A549 (cell line): ENCODE measurements around the gene THBS3. TPM values are rescaled to one million over a fixed set of nuclear protein-coding genes. Genes with fewer than 3 reads are reported as not detected.
A peak's percentile ranks its signal among the peaks of the same experiment; 100 is the strongest.
"Not testable (repeated sequence)": the region's sequence is repeated elsewhere in the genome, so short reads cannot be mapped to it uniquely, and the experiment has no call there.

ENCODE experiments used
- ATAC-seq, 2 experiments: fragments of 200-7000 bp in 1 of 2; fragments of >200 bp in 1 of 2; cut with Nextera tagmentation in 1 of 2; cut with Tn5 transposase in 1 of 2; 3 replicates each; pipeline versions ENCODE4 v1.8.0 to v1.9.1; 2018 to 2020; ENCODE audit warnings: mild to moderate bottlenecking in 1 of 2, moderate library complexity in 1 of 2
- CTCF ChIA-PET: fragments of 300-600 bp; sonication (Branson Sonifier 250); formaldehyde crosslinking; extraction: SDS; loops from one replicate; lab custom pipeline; 2021; ENCODE audit warnings: antibody characterized with exemption, inconsistent platforms; lab: Yijun Ruan, JAX
- POLR2A ChIA-PET: fragments of 350-600 bp; formaldehyde crosslinking; extraction: SDS; loops from one replicate; lab custom pipeline; 2021; ENCODE audit warnings: antibody characterized with exemption, inconsistent platforms; lab: Yijun Ruan, JAX
- DNase-seq, 2 experiments: peaks; one replicate each; pipeline versions ENCODE4 v3.0.0 to v3.0.0-alpha.2; 2011 to 2016; ENCODE audit warnings: low read depth in 1 of 2, low spot score in 1 of 2
- FAIRE-seq: peaks from 2 replicates; lab custom pipeline; 2011; peaks lifted over from hg19 to GRCh38; lab: Jason Lieb, UNC
- H3K27ac ChIP-seq, 2 experiments: fragments of >200 bp; sonication (Bioruptor Twin); formaldehyde crosslinking; 3 replicates each; pipeline ENCODE4 v1.5.1; 2016 to 2017
- H3K4me1 ChIP-seq: fragments of >200 bp; sonication (Bioruptor Twin); formaldehyde crosslinking; 3 replicates; pipeline ENCODE4 v1.6.1; 2016
- H3K4me2 ChIP-seq: fragments of >200 bp; sonication (Bioruptor Twin); formaldehyde crosslinking; 3 replicates; pipeline ENCODE4 v1.6.1; 2016
- H3K4me3 ChIP-seq: fragments of >200 bp; sonication (Bioruptor Twin); formaldehyde crosslinking; 3 replicates; pipeline ENCODE4 v1.5.1; 2016
- H3K9me3 ChIP-seq: fragments of >200 bp; sonication (Bioruptor Twin); formaldehyde crosslinking; 3 replicates; pipeline ENCODE4 v1.6.1; 2016
- CBX2 ChIP-seq: fragments of 200-600 bp; sonication (generic); IDR thresholded peaks from 2 replicates; pipeline ENCODE4 v1.6.1; 2016; ENCODE audit warnings: low read depth, mild to moderate bottlenecking, borderline replicate concordance
- CHD2 ChIP-seq: fragments of 150-350 bp; IDR thresholded peaks from 2 replicates; pipeline ENCODE4 v1.6.1; 2014; ENCODE audit warnings: low read length; ENCODE audit not compliant: partially characterized antibody
- EHMT2 ChIP-seq: fragments of 200-600 bp; sonication (generic); IDR thresholded peaks from 2 replicates; pipeline ENCODE4 v1.6.1; 2016; ENCODE audit warnings: antibody characterized with exemption, low read depth, mild to moderate bottlenecking, moderate library complexity
- HES2 ChIP-seq: fragments of >200 bp; sonication (Bioruptor Twin); formaldehyde crosslinking; IDR thresholded peaks from 2 replicates; pipeline ENCODE4 v1.6.1; 2016
- HEYL ChIP-seq: fragments of 250-450 bp; sonication (Bioruptor Pico); IDR thresholded peaks from 2 replicates; pipeline ENCODE4 v1.8.0; 2021; ENCODE audit warnings: mild to moderate bottlenecking, moderate library complexity
- HOXB13 ChIP-seq: fragments of 250-450 bp; sonication (Bioruptor Pico); IDR thresholded peaks from 2 replicates; pipeline ENCODE4 v1.5.0; 2020; ENCODE audit warnings: low read depth, mild to moderate bottlenecking, moderate library complexity
- HOXB5 ChIP-seq: fragments of 250-450 bp; sonication (Bioruptor Pico); IDR thresholded peaks from 2 replicates; pipeline ENCODE4 v1.5.0; 2020; ENCODE audit warnings: mild to moderate bottlenecking, moderate library complexity
- KDM5A ChIP-seq: fragments of 200-600 bp; sonication (generic); IDR thresholded peaks from 2 replicates; pipeline ENCODE4 v1.6.1; 2016; ENCODE audit warnings: antibody characterized with exemption, mild to moderate bottlenecking
- MAX ChIP-seq: IDR thresholded peaks from 2 replicates; pipeline ENCODE4 v1.6.1; 2012
- MAZ ChIP-seq: fragments of 150-350 bp; IDR thresholded peaks from 2 replicates; pipeline ENCODE4 v1.6.1; 2014; ENCODE audit warnings: antibody characterized with exemption, low read depth, low read length, borderline replicate concordance
- NFE2L2 ChIP-seq: fragments of 150-350 bp; conservative IDR thresholded peaks from 2 replicates; pipeline ENCODE4 v1.6.1; 2014; ENCODE audit warnings: low read length
- NPAS2 ChIP-seq: fragments of 250-450 bp; sonication (Bioruptor Pico); IDR thresholded peaks from 2 replicates; pipeline ENCODE4 v1.8.0; 2022; ENCODE audit warnings: mild to moderate bottlenecking, moderate library complexity, borderline replicate concordance
- PBX3 ChIP-seq: IDR thresholded peaks from 2 replicates; pipeline ENCODE4 v1.6.1; 2012
- PHF8 ChIP-seq: fragments of 200-600 bp; sonication (generic); IDR thresholded peaks from 2 replicates; pipeline ENCODE4 v1.6.1; 2016; ENCODE audit warnings: low read depth, mild to moderate bottlenecking, antibody characterized with exemption, moderate library complexity, borderline replicate concordance
- RNF2 ChIP-seq: fragments of 200-600 bp; sonication (generic); IDR thresholded peaks from 2 replicates; pipeline ENCODE4 v1.6.1; 2016; ENCODE audit warnings: low read depth, mild to moderate bottlenecking, antibody characterized with exemption, moderate library complexity, borderline replicate concordance
- SREBF2 ChIP-seq: fragments of 450-650 bp; IDR thresholded peaks from 2 replicates; pipeline ENCODE4 v1.6.1; 2014; ENCODE audit warnings: mild to moderate bottlenecking, moderate library complexity
- TFCP2L1 ChIP-seq: fragments of 250-450 bp; sonication (Bioruptor Pico); IDR thresholded peaks from 2 replicates; pipeline ENCODE4 v1.5.0; 2021; ENCODE audit warnings: mild to moderate bottlenecking
- ZC3H11A ChIP-seq: fragments of 450-650 bp; IDR thresholded peaks from 2 replicates; pipeline ENCODE4 v1.6.1; 2014; ENCODE audit warnings: antibody characterized with exemption, mild to moderate bottlenecking
- ZNF302 ChIP-seq: fragments of 250-450 bp; sonication (Bioruptor Pico); IDR thresholded peaks from 2 replicates; pipeline ENCODE4 v1.9.0; 2021; ENCODE audit warnings: inconsistent platforms, mild to moderate bottlenecking, moderate library complexity
- ZSCAN20 ChIP-seq: fragments of 250-450 bp; sonication (Bioruptor Pico); IDR thresholded peaks from 2 replicates; pipeline ENCODE4 v1.8.0; 2022; ENCODE audit warnings: mild to moderate bottlenecking, moderate library complexity
- WGBS: methylation state at CpG from one replicate; pipeline ENCODE4 v1.1.6; 2017; ENCODE audit errors: missing lambda C conversion rate; 5-methylcytosine and 5-hydroxymethylcytosine counted together
- polyA plus RNA-seq, 4 experiments: library from polyadenylated mRNA; depleted of rRNA in 3 of 4; stranded (reverse); fragments of >200 nt; fragmentation: RNase III in 1 of 4; extraction: RNeasy Plus Mini Kit Qiagen cat#74134 plus additional on column Dnase treatment in 1 of 4; gene quantifications; 2 replicates in 3 of 4; 3 replicates in 1 of 4; pipeline ENCODE4 v1.2.3, GENCODE V29; 2011 to 2017

Gene THBS3
- polyA plus RNA-seq, 2 of the 4 experiments (the other 2 are of a cell fraction), result 12.1 to 13.8 TPM

- ATAC-seq (no peak), FAIRE-seq (no peak), DNase-seq (no peak)
- peak overlapping the region; percentile 94 for H3K4me2 ChIP-seq
- WGBS, result 93% methylated on average over 6 of the region's 6 CpGs
- H3K4me1 ChIP-seq, result peaks cover 22% of the 10 kb centered on the region
- H3K9me3 ChIP-seq, result no peaks in the 10 kb centered on the region
- CTCF ChIA-PET, result interaction anchor here (1.0 to 6.4 kb wide), 6 partner anchors 11 to 54 kb away, joined by 3 to 84 read pairs (median 4); partner anchors contain the start of genes KRTCAP2, MTX1 and THBS3
- H3K4me3 ChIP-seq, result no peak overlapping the region
- TF ChIP-seq HOXB5 (CRISPR knock-in tag) (no peak), HOXB13 (CRISPR knock-in tag) (no peak), TFCP2L1 (CRISPR knock-in tag) (no peak), NPAS2 (no peak), PBX3 (no peak), PHF8 (no peak), ZSCAN20 (CRISPR knock-in tag) (no peak), ZC3H11A (no peak), KDM5A (no peak), CHD2 (no peak), CBX2 (no peak), EHMT2 (no peak), HES2 (no peak)
- peak overlapping the region in 1 of 2 experiments; percentile 96; a peak in 3 of 6 replicates for H3K27ac ChIP-seq
- POLR2A ChIA-PET, result no interaction called here
Measured at GRCh38 chr1:155196103-155196892, 11.4 kb downstream of the THBS3 start.

- Histone ChIP-seq H3K4me2 (peak overlapping the region; percentile 94), H3K27ac (peak overlapping the region; percentile 84 to 96), H3K4me1 (peaks cover 22% of the 10 kb centered on the region), H3K9me3 (no peaks in the 10 kb centered on the region), H3K4me3 (peak overlapping the region; percentile 79)
- ATAC-seq (0 out of 6 replicates have a peak, but pooled peaks of 1 of the 2 experiments have one; percentile 4), DNase-seq (peak in 1 of 2 experiments; percentile 48), FAIRE-seq (no peak)
- TF ChIP-seq NFE2L2 (no peak), MAZ (no peak), ZC3H11A (no peak), MAX (no peak), SREBF2 (no peak), HEYL (CRISPR knock-in tag) (no peak), RNF2 (no peak), ZNF302 (CRISPR knock-in tag) (no peak)
- CTCF ChIA-PET, result interaction anchor here (1.0 to 6.4 kb wide), 11 partner anchors 8 to 397 kb away, joined by 3 to 176 read pairs (median 14); partner anchors contain the start of genes KRTCAP2, MTX1, THBS3 and TRIM46
- POLR2A ChIA-PET, result interaction anchor here (0.6 to 3.1 kb wide), 7 partner anchors 13 to 575 kb away, joined by 3 to 54 read pairs (median 12); partner anchors contain the start of genes KRTCAP2, MTX1, THBS3 and TRIM46
- WGBS, result 28% methylated on average over 18 of the region's 27 CpGs
Measured at GRCh38 chr1:155195201-155196102, 12.2 kb downstream of the THBS3 start.

GRCh38 chr1:155193991-155194240 is 13.8 kb downstream of the THBS3 start:
- Histone ChIP-seq H3K4me3 (peak overlapping the region; percentile 79), H3K4me2 (peak overlapping the region; percentile 94), H3K27ac (peak overlapping the region; percentile 84 to 96), H3K4me1 (peaks cover 22% of the 10 kb centered on the region)
- FAIRE-seq, ATAC-seq, H3K9me3 ChIP-seq: not testable (repeated sequence)
- peak in 1 of 2 experiments; percentile 86 for DNase-seq
- CTCF ChIA-PET, result interaction anchor here (0.6 to 6.4 kb wide), 25 partner anchors 9 to 418 kb away, joined by 3 to 176 read pairs (median 5); partner anchors contain the start of genes ADAM15, KRTCAP2, MTX1 and THBS3
- WGBS, result 1% methylated on average over 16 of the region's 16 CpGs
- POLR2A ChIA-PET, result interaction anchor here (0.9 to 3.1 kb wide), 11 partner anchors 9 to 124 kb away, joined by 3 to 54 read pairs (median 9); partner anchors contain the start of genes KRTCAP2, MTX1, SCAMP3 and THBS3
